ENCODE results near the gene DCLK2.
A peak's percentile ranks its signal among the peaks of the same experiment; 100 is the strongest.

DCLK2 gene

DNA sequence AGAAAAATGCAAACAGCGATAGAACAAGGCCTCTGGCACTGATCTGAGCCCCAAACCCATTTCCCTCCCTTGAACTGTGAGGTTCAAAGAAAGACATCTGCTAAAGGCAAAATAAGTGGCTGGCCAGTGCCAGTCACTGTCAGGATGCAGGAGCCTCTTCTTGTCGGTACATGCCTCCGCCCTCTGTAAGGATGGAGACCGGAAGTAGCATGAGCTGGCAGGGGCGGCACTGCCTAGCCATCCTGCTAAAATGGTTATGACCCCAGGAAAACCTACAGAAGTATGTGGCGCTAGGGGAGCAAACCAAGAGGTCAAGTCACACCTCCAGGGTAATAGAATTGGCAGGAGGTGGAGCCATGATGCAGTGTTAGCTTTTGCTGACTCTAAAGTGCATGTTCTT is 180.3 kb downstream of the DCLK2 start:
- no peak for DNase-seq (ENCODE audit: low read depth in 1 of 2, low spot score in 1 of 2)

DNA sequence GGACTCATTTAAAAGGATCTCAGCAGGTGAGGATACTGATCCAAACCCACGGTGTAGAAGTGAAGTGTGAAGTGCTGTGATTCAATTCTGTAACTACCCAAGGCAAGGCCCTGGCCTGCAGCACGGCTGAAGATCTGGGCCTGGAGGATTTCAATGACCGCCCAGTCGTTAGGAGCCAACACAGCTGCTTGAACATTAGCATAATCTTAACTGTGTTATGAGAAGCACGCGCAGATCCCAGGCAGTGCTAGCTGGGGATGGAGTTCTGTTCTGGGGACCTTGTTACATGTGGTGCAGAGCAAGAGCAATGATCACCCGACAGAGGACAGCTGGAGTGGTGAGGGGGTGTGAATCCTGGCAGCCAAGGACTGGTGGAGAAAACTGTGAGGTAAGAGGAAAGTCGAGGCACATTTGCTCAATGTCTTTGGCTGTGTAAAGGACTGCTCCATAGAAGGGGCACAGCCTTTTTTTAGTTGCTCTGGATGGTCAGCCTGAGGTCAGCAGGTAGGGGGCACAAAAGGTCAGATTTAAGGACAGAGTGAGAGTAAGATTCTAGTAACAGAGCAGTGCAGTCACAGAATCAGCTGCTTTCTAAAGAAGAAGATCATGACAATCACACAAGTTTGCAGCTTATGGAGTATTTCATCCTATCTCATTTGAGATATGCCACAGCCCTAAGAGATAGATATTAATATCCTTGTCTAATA is 181.8 kb downstream of the DCLK2 start:
- no peak for DNase-seq (ENCODE audit: low read depth in 1 of 2, low spot score in 1 of 2)

DNA sequence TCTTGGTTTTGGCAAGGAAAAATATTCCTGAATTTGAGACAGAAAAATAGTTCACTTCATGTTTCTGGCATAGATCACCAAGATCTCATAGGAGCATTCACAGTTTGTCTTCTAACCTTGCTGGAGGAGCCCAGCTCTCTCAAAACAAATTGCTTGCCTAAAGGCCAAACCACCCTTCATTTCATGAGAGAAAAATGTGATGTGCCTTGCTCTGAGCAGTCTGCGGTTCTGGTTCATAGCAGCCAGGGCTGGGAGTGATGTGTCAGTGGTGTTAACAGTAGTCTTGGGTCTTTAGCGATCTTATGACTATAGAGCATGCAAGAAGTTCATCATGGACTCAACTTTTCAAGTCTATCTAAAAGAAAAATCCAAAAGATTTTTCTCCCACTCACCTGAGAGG is 183.3 kb downstream of the DCLK2 start:
- DNase-seq (ENCODE audit: low read depth in 1 of 2, low spot score in 1 of 2), result no peak

DNA sequence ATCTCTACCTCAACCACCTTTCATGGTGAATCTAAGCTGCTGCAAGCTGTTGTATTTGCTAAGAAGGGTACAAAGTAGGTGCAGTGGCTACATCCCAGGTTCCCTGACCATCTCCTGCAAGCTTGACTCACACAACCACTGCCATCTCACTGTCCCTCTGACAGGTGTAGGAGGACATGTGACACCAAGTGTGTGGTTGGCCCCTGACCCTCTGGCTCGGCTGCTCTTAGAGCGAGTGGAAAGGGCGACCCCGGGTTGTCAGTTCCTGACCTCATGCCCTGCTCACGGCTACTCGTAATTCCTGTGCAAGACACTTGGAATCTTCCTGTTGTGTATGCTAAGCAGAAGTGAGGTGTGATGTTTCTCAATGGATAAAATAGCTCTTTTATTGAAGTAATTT is 184.4 kb downstream of the DCLK2 start:
- no peak for DNase-seq (ENCODE audit: low read depth in 1 of 2, low spot score in 1 of 2)

DNA sequence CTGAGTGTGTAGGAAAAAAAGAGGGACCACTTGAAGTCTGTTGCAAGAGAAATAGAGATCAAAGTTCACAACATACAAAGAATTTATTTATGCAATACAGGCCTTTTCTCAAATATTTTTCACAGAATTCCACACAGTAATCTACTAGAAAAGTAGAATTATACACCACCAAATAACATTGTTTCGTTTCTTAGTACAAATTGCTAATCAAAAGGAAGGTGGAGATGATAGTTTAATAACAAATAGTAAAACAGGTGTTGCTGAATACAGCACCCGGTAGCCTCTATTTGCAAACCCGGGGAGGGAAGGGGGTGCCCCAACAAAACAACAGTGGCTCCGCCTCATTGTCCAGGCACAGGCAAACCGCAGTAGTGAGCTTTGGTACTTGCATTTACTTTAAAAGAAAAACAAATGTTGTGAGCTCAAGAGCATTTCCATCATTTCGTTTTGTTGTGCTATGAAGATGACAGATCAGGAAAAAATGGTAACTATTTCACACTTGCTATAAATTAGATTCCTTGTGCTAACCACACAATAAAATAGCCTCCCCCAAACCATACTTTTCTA is 186.4 kb downstream of the DCLK2 start:
- no peak for DNase-seq (ENCODE audit: low read depth in 1 of 2, low spot score in 1 of 2)

DNA sequence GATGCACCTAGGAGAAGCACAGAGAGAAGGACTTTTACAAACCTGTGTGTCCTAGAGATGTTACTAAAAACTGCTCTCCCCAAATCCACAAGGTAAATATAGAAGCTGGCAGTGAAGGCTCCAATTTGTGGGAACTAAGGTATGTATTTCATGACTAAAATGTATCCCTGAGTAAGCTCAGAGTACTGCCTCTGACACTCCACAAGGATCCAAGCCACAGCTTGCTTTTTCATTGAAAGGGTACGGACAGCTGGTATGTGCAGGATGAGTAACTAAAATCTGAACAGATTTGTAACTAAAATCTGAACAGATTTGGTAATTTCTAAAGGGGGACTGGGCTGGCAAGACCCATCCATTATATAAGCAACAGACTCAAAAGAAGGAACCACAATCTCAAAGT is 187.6 kb downstream of the DCLK2 start:
- no peak for DNase-seq (ENCODE audit: low read depth in 1 of 2, low spot score in 1 of 2)

DNA sequence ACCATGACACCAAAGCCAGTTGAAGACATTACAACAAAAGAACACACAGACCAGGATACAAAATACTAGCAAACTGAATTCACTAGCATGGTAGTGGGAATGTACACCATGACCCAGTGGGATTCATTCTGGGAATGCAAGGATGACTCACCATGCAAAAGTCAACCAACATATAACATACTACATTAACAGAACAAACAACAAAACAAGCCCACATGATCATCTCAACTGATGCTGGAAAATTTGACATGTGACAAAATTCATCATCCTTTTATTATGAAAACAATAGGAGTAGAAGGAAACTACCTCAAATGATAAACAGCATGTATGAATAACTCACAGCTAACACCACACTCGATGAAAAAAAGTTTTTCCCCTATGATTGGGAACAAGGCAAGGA is 190.2 kb downstream of the DCLK2 start:
- DNase-seq (ENCODE audit: low read depth in 1 of 2, low spot score in 1 of 2), result no peak

DNA sequence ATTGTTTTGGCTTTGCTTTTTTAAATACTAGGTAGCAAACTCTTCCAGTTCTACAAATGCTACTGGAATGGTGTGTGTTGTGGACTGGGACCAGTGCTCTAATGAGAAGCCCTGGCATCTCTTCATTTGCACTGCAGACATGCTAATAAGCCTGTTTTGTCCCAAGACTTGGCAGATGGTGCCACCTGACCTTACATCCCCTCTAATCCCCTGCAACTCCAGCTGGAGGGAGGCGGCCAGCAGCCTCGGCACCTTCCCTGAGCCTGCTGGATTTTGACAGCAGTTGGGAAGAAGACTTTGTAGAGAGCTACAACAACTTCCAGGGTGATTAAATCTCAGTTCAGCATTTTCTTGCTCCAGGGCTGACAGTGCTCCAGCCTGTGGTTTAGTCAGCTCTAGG is 200.0 kb downstream of the DCLK2 start:
- DNase-seq (ENCODE audit: low read depth in 1 of 2, low spot score in 1 of 2), result no peak

DNA sequence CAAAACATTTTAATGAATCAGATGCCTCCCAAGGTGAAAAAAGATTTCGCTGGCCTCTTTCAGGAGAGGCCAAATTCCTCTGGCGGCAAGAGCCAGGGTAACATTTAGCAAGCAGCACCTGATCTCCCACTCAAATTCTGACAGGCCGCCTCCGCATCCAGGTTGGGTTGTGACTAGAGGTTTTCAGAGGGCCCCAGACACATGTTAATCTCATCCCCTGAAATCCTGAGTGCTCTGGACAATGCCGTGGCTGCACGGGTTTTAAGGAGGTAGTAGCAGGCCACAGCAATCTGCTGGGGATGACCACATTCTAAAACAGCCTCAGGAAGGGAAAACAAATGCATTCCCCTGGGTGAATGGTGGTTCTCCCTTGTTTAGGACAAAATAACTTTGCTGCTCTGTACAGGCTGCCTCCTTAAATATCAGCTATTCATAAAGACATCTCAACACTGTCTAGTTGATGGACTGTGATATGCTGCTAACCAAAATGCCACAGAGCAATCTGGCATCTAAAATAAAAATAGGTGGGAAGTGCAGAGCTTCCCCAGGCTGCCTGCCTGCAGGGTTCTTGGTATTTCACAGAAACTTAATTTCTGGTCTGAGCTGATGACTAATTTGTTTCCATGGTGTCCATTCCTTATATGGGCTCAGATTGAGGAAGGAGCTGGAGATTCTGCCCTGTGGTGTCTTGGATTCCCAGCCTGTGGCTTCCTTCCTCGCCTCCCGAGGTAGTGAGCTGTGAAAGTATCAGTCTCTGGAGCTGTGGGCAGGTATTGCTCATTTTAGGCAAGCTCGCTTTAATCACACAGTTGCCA is 202.0 kb downstream of the DCLK2 start:
- no peak for DNase-seq (ENCODE audit: low read depth in 1 of 2, low spot score in 1 of 2)

DNA sequence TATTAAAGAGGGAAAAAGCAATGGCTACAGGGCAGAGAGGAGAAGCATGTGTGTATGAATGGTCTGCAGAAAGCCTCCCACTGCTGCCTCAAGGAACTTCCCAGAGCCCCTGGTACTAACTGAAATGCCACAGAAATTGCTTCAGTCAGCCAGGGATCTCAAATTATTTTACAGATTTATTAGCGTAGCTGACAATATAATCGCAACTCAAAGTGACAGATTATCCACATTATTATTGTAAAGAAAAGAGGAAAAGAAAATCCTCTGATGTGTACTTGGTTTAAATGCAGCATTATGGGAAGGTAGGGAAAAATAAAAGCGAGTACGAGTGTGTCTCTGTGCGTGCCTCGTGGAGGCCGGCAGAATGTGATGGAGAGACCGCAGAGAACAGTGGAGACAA is 202.7 kb downstream of the DCLK2 start:
- DNase-seq (ENCODE audit: low read depth in 1 of 2, low spot score in 1 of 2), result no peak

DNA sequence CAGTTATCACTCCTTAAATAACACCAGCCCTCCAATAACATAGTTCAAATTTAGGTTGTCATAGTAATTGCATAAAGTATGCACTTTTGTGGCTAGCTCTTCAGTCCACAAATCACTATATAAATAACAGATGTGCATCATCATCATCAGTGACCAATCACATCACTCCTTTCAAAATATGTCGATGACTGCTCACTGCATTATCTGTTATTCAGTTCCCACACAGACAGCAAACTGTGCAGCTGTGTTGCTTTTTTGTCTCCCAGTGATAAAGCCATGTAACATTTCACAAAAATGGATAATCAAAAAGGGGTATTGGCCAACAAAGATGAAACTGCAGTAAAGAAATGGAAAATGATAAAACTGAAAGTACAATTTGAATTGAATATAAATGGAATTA is 205.4 kb downstream of the DCLK2 start:
- no peak for DNase-seq (ENCODE audit: low read depth in 1 of 2, low spot score in 1 of 2)

DNA sequence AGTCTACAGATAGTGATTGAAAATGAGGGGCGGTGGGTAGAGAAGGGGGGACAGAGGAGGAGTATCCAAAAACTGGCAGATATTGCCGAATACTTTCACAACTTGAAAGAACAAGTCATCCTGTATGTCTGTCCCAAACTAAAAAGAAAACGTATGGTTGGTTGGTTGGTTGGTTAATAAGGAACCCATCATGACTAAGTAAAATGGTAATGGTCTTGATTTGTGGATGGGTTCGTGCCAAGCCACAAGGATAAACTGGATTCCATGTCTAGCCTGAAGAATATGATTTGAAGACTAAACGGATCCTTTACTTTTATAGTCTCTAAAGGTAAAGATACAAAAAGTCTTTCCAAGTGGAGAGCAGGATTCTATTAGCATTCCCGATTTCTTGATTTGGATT is 208.4 kb downstream of the DCLK2 start:
- DNase-seq (ENCODE audit: low read depth in 1 of 2, low spot score in 1 of 2), result no peak

DNA sequence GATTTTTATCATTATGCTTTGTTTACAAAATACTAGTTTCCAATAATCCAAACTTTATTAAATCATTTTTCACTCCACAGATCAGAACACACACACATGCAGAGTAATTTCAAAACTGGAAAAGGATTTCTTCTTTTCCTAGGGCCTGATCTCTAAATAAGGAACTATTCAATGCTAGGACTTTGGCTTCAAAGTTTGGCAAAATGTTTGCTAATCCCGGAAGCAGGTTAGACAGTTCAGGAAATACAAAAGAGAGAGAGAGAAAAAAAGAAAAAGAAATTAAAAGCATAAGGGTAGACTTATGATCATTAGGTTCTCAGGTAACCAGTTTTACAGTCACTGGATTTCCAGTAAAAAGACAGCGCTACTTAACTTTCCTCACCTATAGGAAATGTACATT is 211.0 kb downstream of the DCLK2 start:
- no peak for DNase-seq (ENCODE audit: low read depth in 1 of 2, low spot score in 1 of 2)

DNA sequence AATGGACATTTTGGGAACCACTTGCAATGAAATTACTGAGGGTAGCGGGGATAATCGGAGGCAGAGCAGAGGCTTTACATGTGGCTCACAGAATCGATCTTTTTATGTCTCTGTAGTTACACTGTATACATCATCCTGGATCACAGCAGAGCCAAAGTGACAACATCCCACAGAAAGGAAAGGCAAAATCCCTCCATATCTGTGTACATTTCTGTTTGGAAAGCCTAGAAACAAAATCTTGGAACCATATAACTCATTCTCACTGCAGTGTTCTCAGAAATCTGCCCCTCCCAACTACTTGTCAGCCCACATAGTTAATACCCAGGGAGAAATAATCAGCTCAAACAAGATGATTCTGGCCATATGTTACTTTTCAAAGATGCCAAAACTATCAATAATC is 211.6 kb downstream of the DCLK2 start:
- no peak for DNase-seq (ENCODE audit: low read depth in 1 of 2, low spot score in 1 of 2)

DNA sequence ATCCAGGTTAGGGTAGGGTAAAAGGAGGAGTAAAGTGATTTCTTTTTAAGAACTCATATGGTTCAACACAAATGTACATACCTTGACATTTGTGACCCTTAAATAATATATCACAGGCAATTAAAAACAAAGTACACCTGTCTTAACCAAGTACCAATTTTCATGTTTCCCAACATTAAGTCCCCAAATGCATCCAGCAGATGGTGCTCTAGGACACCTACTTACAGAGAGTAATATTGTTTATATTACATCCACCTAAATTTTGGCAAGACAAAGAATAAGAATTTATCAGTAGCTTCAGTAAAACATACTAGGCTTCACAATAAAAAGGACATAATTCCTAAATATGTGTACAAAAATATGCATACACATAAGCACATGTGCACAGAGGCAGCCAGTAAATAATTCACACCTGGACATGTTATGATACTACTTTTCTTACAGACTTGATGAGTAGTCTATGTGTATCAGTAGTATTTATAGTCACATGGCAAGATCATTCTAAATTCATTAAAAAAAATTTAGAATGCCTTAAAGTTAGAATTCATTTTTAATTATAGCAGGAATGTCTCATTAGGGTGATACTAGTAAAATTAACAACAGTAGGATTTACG is 219.7 kb downstream of the DCLK2 start:
- peak in 1 of 2 donors; percentile 13 for DNase-seq (ENCODE audit: low read depth in 1 of 2, low spot score in 1 of 2)

DNA sequence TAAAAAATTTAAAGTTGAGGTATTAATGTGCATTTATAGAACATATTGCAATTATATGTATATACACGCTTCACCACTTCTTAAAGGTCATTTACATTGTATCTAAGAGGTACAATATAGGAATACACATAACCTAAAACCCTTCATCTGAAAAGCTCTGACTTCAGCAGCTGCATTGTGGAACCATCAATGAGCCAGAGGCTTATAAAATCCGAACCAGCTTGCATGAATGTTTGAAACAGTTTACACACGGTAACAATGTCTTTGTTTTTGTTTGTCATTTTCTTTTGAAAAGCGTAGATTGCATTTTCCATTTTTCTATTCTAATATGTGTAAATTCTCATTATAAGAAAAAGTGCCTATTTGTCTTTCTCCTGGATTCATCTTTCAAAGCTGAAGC is 221.6 kb downstream of the DCLK2 start:
- no peak for DNase-seq (ENCODE audit: low read depth in 1 of 2, low spot score in 1 of 2)

DNA sequence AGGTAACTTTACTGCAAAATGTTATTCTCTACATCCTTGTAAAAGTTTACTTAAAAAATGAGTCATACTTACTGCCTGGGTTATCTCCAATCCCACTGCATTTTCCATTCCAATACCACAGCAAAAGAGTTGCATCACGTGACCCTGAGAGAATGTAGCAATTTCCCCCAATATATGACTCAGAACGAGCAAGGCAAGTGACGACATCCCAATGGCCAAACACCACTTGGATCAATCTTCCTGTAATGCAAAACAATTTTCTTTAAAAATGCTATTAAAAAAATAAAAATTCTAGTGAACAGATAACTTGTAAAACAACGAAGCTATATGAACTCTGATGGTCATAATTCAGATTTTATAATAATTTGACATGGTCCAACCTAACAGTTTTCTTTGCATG is 224.3 kb downstream of the DCLK2 start:
- DNase-seq (ENCODE audit: low read depth in 1 of 2, low spot score in 1 of 2), result peak in 1 of 2 donors; percentile 44

DNA sequence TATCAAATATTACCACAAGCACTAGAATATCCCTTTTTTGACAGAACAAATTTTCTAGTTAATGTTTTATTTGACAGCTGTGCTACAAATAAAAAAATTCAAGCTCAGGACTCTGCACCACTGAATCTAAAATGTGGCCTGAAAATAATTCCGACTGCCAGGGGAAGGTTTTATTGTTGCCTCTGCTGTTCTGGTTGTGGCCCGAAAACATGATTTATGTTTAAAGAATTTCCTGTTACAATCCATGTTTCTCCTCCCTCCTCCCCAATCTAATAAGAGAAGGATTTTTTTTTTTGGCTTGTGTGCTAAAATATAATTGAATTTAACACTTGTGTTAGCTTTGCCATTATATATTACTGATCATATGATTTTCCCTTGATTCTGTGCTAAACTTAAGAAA is 227.8 kb downstream of the DCLK2 start:
- DNase-seq (ENCODE audit: low read depth in 1 of 2, low spot score in 1 of 2), result no peak

DNA sequence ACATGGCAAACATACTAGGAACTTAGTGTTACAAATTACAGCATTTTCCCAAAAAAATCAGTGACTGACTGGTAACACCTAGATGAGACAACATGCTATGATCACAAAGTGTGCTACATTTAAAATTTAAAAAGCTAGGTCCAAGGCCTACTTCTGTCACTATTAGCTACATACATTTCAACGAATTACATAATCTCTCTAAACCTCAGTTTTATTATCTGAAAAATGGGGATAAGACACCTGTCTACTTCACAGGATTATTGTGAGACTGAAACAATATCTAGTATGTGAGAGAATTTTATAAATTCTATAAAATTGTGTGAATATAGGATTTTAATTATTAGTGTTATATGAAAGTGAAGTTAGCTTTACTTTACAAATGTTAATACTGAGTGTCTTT is 228.5 kb downstream of the DCLK2 start:
- no peak for DNase-seq (ENCODE audit: low read depth in 1 of 2, low spot score in 1 of 2)

Data from activated CD4-positive, alpha-beta T cell treated with anti-CD3 and anti-CD28 coated beads, Interleukin-2, amount 50 U/mL, for 24 hours (primary cell).